HUES48 (cell line): Measurements from ENCODE around the gene BCKDK.

Source experiments
- H3K27ac ChIP-seq: one replicate; pipeline ENCODE4 v1.7.0; 2013; ENCODE audit warnings: low read depth, low read length, inconsistent platforms
- H3K27me3 ChIP-seq: 2 replicates; pipeline ENCODE4 v1.6.1; 2013; ENCODE audit warnings: mild to moderate bottlenecking, low read length; ENCODE audit not compliant: control insufficient read depth, insufficient read depth
- H3K36me3 ChIP-seq: 2 replicates; pipeline ENCODE4 v1.6.1; 2013; ENCODE audit warnings: low read length; ENCODE audit not compliant: control insufficient read depth, insufficient read depth
- H3K4me1 ChIP-seq: 2 replicates; pipeline ENCODE4 v1.6.1; 2013; ENCODE audit warnings: mild to moderate bottlenecking, low read length; ENCODE audit not compliant: control insufficient read depth, insufficient read depth
- H3K4me3 ChIP-seq: 2 replicates; pipeline ENCODE4 v1.5.1; 2013; ENCODE audit warnings: mild to moderate bottlenecking, low read depth, low read length
- H3K9ac ChIP-seq: 2 replicates; pipeline ENCODE4 v1.6.1; 2013; ENCODE audit warnings: mild to moderate bottlenecking, low read depth, low read length, moderate library complexity
- H3K9me3 ChIP-seq: 2 replicates; pipeline ENCODE4 v1.6.1; 2013; ENCODE audit warnings: low read length; ENCODE audit not compliant: control insufficient read depth, insufficient read depth

The BCKDK gene

GRCh38 chr16:31073142-31073969, 34.8 kb upstream of the BCKDK start:
- Histone ChIP-seq H3K4me3 (peak overlapping the region; percentile 79), H3K9me3 (no peaks in the 10 kb centered on the region), H3K27ac (peak overlapping the region; percentile 96), H3K27me3 (no peaks in the 10 kb centered on the region), H3K4me1 (peaks cover 6% of the 10 kb centered on the region; the same call in 1 of the 2 replicates), H3K36me3 (peaks cover 27% of the 10 kb centered on the region), H3K9ac (peak overlapping the region; percentile 73)

DNA sequence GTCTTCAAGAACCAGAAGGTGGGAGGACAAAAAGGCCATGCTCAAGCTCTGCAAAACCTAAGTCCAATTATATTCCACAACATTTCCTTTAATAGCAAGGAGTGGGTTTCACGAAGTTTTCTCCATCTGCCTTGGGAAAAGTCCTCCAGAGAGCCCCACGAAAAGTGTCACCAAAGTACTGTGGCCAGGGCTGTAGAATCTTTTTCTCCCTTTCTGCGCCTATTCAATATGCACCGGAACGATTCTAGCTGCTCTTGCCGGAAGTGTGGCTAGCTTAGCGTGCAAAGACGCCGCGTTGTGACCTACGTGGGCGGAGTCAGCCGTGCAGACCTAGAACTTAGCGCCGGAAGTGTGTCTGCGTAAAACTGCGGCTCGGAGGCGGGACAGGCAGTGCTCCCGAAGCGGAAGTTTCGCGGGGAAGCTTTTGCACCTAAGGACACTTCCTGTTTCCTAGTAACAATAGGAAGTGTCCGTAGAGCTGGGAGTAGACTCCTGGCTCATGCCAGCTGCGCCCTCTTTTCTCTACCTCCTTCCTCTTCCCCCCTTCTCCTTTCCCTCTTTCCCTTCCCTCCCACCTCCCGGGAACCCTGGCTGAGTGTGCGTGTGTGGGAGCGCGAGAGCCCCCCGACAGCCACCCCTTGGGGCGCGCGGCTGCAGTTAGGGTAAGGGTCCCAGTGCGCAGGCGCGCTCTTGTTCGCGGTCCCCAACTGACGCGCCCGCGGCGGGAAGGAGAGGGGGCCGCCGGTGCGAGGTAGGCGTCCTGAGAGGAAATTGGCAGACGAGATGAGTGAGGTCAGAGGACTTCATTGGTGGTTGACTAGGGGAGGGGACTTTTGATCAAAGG, 34.0 kb upstream of the BCKDK start, which contains the start of the genes ZNF646 and ZNF668:
TSS of gene ZNF646 (plus strand) at position 453 of the 844 bp plus-strand sequence. CDS start 1,903 bp downstream, outside the sequence.
TSS of gene ZNF668 (minus strand) at position 271 of the 844 bp plus-strand sequence. CDS start 9,781 bp downstream, outside the sequence.
- Histone ChIP-seq H3K27ac (peak within 1 kb of the TSS; percentile 96), H3K36me3 (peaks cover 35% of the 10 kb centered on the region), H3K4me1 (peaks cover 6% of the 10 kb centered on the region; the same call in 1 of the 2 replicates), H3K4me3 (peak within 1 kb of the TSS; percentile 79), H3K27me3 (no peaks in the 10 kb centered on the region), H3K9ac (peak within 1 kb of the TSS; percentile 89), H3K9me3 (no peaks in the 10 kb centered on the region)

DNA sequence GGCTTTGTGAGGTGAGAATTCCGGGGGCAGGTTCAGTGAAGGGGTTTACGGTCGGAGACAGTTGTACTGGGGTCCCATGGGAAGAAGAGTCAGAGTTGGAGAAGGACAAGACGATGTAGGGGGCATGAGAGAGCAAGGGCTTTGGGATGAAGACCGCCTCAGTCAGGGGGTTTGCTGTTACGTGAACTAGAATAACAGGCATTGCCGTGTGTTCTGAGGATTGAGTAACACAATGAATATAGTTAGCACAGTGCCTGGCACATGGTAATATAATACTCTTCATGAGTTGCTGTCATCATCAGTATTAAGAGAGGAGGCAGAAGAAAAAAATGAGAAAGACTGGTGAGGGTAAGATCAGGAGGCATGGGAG, 33.4 kb upstream of the BCKDK start:
- Histone ChIP-seq H3K4me1 (peaks cover 6% of the 10 kb centered on the region; the same call in 1 of the 2 replicates), H3K27me3 (no peaks in the 10 kb centered on the region), H3K36me3 (peaks cover 41% of the 10 kb centered on the region), H3K4me3 (peak overlapping the region; percentile 79), H3K9ac (peak overlapping the region; percentile 89), H3K27ac (peak overlapping the region; percentile 96), H3K9me3 (no peaks in the 10 kb centered on the region)

- H3K4me1 ChIP-seq: peaks cover 6% of the 10 kb centered on the region; the same call in 1 of the 2 replicates
- no peaks in the 10 kb centered on the region for H3K27me3 ChIP-seq
- no peak overlapping the region for H3K4me3 ChIP-seq
- H3K27ac ChIP-seq: no peak overlapping the region
- H3K9ac ChIP-seq: no peak overlapping the region
- H3K9me3 ChIP-seq: no peaks in the 10 kb centered on the region
- peaks cover 56% of the 10 kb centered on the region for H3K36me3 ChIP-seq
Observed at GRCh38 chr16:31076319-31076718, 31.9 kb upstream of the BCKDK start.

GRCh38 chr16:31077024-31077423, 31.2 kb upstream of the BCKDK start:
- Histone ChIP-seq H3K4me1 (peaks cover 2% of the 10 kb centered on the region; the same call in 1 of the 2 replicates), H3K9ac (no peak overlapping the region), H3K9me3 (no peaks in the 10 kb centered on the region), H3K4me3 (no peak overlapping the region), H3K36me3 (peaks cover 57% of the 10 kb centered on the region), H3K27me3 (no peaks in the 10 kb centered on the region), H3K27ac (no peak overlapping the region)

DNA sequence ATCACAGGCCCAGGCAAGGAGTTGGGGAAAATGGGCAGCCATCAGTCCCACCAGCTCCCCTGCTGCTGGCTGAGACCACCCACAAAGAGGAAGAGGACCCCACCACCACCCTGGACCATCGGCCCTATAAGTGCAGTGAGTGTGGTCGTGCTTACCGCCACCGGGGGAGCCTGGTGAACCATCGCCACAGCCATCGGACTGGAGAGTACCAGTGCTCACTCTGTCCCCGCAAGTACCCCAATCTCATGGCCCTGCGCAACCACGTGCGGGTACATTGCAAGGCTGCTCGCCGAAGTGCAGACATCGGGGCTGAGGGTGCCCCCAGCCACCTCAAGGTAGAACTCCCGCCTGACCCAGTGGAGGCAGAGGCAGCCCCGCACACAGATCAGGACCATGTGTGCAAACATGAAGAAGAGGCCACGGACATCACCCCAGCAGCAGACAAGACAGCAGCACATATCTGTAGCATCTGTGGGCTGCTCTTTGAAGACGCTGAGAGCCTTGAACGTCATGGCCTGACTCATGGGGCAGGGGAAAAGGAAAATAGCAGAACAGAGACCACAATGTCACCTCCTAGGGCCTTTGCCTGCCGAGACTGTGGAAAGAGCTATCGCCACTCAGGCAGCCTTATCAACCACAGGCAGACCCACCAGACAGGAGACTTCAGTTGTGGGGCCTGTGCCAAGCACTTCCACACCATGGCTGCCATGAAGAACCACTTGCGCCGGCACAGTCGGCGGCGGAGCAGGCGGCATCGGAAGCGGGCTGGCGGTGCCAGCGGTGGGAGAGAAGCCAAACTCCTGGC, 30.4 kb upstream of the BCKDK start:
- no peak overlapping the region for H3K4me3 ChIP-seq
- H3K9ac ChIP-seq: no peak overlapping the region
- no peaks in the 10 kb centered on the region for H3K4me1 ChIP-seq
- no peaks in the 10 kb centered on the region for H3K27me3 ChIP-seq
- no peak overlapping the region for H3K27ac ChIP-seq
- H3K36me3 ChIP-seq: peaks cover 57% of the 10 kb centered on the region
- no peaks in the 10 kb centered on the region for H3K9me3 ChIP-seq

- Histone ChIP-seq H3K27me3 (no peaks in the 10 kb centered on the region), H3K27ac (no peak overlapping the region), H3K36me3 (peaks cover 65% of the 10 kb centered on the region), H3K9me3 (no peaks in the 10 kb centered on the region), H3K9ac (no peak overlapping the region), H3K4me3 (no peak overlapping the region), H3K4me1 (no peaks in the 10 kb centered on the region)
Observed at GRCh38 chr16:31078597-31079341, 29.4 kb upstream of the BCKDK start.

DNA sequence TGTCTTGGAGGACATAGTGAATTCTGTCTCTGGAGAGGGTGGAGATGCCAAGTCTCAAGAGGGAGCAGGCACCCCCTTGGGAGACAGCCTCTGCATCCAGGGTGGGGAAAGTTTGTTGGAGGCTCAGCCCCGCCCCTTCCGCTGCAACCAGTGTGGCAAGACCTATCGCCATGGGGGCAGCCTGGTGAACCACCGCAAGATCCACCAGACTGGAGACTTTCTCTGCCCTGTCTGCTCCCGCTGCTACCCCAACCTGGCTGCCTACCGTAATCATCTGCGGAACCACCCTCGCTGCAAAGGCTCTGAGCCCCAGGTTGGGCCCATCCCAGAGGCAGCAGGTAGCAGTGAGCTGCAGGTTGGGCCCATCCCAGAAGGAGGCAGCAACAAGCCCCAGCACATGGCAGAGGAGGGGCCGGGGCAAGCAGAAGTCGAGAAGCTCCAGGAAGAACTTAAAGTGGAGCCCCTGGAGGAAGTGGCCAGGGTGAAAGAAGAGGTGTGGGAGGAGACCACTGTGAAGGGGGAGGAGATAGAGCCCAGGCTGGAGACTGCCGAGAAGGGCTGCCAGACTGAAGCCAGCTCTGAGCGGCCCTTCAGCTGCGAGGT, 28.7 kb upstream of the BCKDK start:
- Histone ChIP-seq H3K36me3 (peaks cover 65% of the 10 kb centered on the region), H3K9ac (no peak overlapping the region), H3K9me3 (no peaks in the 10 kb centered on the region), H3K4me1 (no peaks in the 10 kb centered on the region), H3K4me3 (no peak overlapping the region), H3K27ac (no peak overlapping the region), H3K27me3 (no peaks in the 10 kb centered on the region)

DNA sequence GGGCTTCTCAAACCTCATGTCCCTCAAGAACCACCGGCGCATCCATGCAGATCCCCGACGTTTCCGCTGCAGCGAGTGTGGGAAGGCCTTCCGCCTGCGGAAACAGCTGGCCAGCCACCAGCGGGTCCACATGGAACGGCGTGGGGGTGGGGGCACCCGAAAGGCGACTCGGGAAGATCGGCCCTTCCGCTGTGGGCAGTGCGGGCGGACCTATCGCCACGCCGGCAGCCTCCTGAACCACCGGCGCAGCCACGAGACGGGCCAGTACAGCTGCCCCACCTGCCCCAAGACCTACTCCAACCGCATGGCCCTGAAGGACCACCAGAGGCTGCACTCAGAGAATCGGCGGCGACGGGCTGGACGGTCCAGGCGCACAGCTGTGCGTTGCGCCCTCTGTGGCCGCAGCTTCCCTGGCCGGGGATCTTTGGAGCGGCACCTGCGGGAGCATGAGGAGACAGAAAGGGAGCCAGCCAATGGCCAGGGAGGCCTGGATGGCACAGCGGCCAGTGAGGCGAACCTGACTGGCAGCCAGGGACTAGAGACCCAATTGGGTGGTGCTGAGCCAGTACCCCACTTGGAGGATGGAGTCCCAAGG, 28.1 kb upstream of the BCKDK start:
- no peaks in the 10 kb centered on the region for H3K9me3 ChIP-seq
- no peak overlapping the region for H3K4me3 ChIP-seq
- H3K27ac ChIP-seq: no peak overlapping the region
- no peaks in the 10 kb centered on the region for H3K27me3 ChIP-seq
- H3K9ac ChIP-seq: no peak overlapping the region
- H3K36me3 ChIP-seq: peaks cover 69% of the 10 kb centered on the region
- H3K4me1 ChIP-seq: no peaks in the 10 kb centered on the region
